ENCODE measurements around the gene SLX4IP.
"Not testable (repeated sequence)": the region's sequence is repeated elsewhere in the genome, so short reads cannot be mapped to it uniquely, and the experiment has no call there.

GRCh38 chr20:10590446-10590845 lies 155.3 kb downstream of the SLX4IP start:
- not testable (repeated sequence) for TF ChIP-seq CTCF (IDR thresholded peaks at IDR 0.05; ENCODE audit: insufficient read depth, low read length); POLR2AphosphoS5 (IDR thresholded peaks at IDR 0.05; ENCODE audit: low read depth)
